Astrocyte of the cerebellum (primary cell): Measurements from ENCODE around the gene IL15.

Experiments used
- DNase-seq: peaks from one replicate; pipeline ENCODE4 v3.0.0-alpha.2; 2011; ENCODE audit warnings: low read depth
- H3K4me3 ChIP-seq: 2 replicates; pipeline ENCODE4 v1.5.1; 2011; ENCODE audit warnings: mild to moderate bottlenecking, low read depth, low read length, moderate library complexity
- CTCF ChIP-seq: IDR thresholded peaks from 2 replicates; pipeline ENCODE4 v1.5.1; 2012; ENCODE audit warnings: low read length, low read depth, moderate library complexity, mild to moderate bottlenecking; ENCODE audit errors: missing control alignments
- in situ Hi-C: cut with HindIII; loops from 2 replicates; pipeline ENCODE4 v1.10.0; 2017; ENCODE audit warnings: low sequenced_read_pairs

IL15 gene

GRCh38 chr4:141771889-141772830, 135.8 kb downstream of the IL15 start:
- no peak overlapping the region for H3K4me3 ChIP-seq
- DNase-seq = no peak
- in situ Hi-C loops = no loop called here
- TF ChIP-seq CTCF = no peak

- DNase-seq = no peak
- no peak for TF ChIP-seq CTCF
- H3K4me3 ChIP-seq = no peak overlapping the region
- in situ Hi-C loops = no loop called here
Observed at GRCh38 chr4:141772838-141773237, 136.5 kb downstream of the IL15 start.

GRCh38 chr4:141782205-141782604, 145.8 kb downstream of the IL15 start:
- in situ Hi-C loops = no loop called here
- TF ChIP-seq CTCF = no peak
- no peak for DNase-seq
- no peak overlapping the region for H3K4me3 ChIP-seq
